Kidney (tissue), 14 donors: Measurements from ENCODE around the gene KIF16B. TPM values are rescaled to one million over a fixed set of nuclear protein-coding genes. Genes with fewer than 3 reads are reported as not detected.

ENCODE experiments used
- DNase-seq, 5 donors: peaks; one replicate each; pipeline ENCODE4 v3.0.0-alpha.2; 2013 to 2020
- FAIRE-seq: peaks from 2 replicates; lab custom pipeline; 2012; peaks lifted over from hg19 to GRCh38; lab: Jason Lieb, UNC
- H3K27ac ChIP-seq, 2 donors: one replicate each; pipeline ENCODE4 v1.7.0; 2013; ENCODE audit warnings: low read depth in 2 of 2, low read length in 2 of 2, inconsistent platforms in 1 of 2
- H3K27me3 ChIP-seq: one replicate; pipeline ENCODE4 v1.7.1; 2013; ENCODE audit warnings: low read length, inconsistent platforms; ENCODE audit not compliant: control insufficient read depth, insufficient read depth
- H3K36me3 ChIP-seq, 3 donors: one replicate each; pipeline versions ENCODE4 v1.7.0 to v1.7.1; 2013; ENCODE audit warnings: low read length in 3 of 3, control low read depth in 1 of 3, inconsistent platforms in 1 of 3; ENCODE audit not compliant: insufficient read depth in 3 of 3, control insufficient read depth in 2 of 3
- H3K4me1 ChIP-seq, 3 donors: one replicate each; pipeline versions ENCODE4 v1.7.0 to v1.7.1; 2013; ENCODE audit warnings: low read length in 3 of 3, inconsistent platforms in 1 of 3, low read depth in 1 of 3; ENCODE audit not compliant: control insufficient read depth in 2 of 3, insufficient read depth in 2 of 3
- H3K4me3 ChIP-seq, 3 donors: one replicate each; pipeline versions ENCODE4 v1.7.0 to v1.8.1; 2013; ENCODE audit warnings: low read length in 3 of 3, control low read depth in 1 of 3, inconsistent platforms in 1 of 3
- H3K9ac ChIP-seq, 3 donors: one replicate each; pipeline versions ENCODE4 v1.7.0 to v1.7.1; 2013; ENCODE audit warnings: low read length in 3 of 3, control low read depth in 1 of 3, inconsistent platforms in 1 of 3
- H3K9me3 ChIP-seq, 3 donors: one replicate each; pipeline versions ENCODE4 v1.7.0 to v1.7.1; 2013; ENCODE audit warnings: low read length in 3 of 3, control low read depth in 1 of 3, inconsistent platforms in 1 of 3; ENCODE audit not compliant: control insufficient read depth in 2 of 3, insufficient read depth in 1 of 3
- intact Hi-C: fragments of 100-400 bp; cut with DNase I; formaldehyde crosslinking; loops from one replicate; pipeline ENCODE4 v1.11.1; 2022
- polyA plus RNA-seq: library from polyadenylated mRNA; stranded (reverse); fragments of 350-450 nt; fragmentation: Illumina TruSeq; extraction: RNeasy Lipid Tissue Mini Kit (QIAGEN cat#74804); gene quantifications from one replicate; pipeline ENCODE4 v1.2.3, GENCODE V29; 2014; ENCODE audit warnings: low read depth, low replicate concordance; ENCODE audit not compliant: insufficient read depth
- total RNA-seq: library from RNA; stranded (reverse); fragmentation: NEBNext Ultra II Directional; extraction: Animal tissue kit (Norgen Biotek cat#: 25700); gene quantifications from one replicate; pipeline ENCODE4 v1.2.1, GENCODE V29; 2021
- TF ChIP-seq, protein P1 (sequence below): IDR thresholded peaks from 3 replicates; pipeline ENCODE4 v1.5.1; 2012; ENCODE audit warnings: mild to moderate bottlenecking, moderate library complexity, borderline replicate concordance; ENCODE audit not compliant: insufficient read depth; ENCODE audit errors: extremely low read depth
- donor health status: control.
- donor health status: control.
- donor health status: control.
- donor health status: control.
- donor health status: control.
- donor health status: DM: yes; HTN: yes; CAD: no.
- donor health status: Normal renal cell carcinoma (clear cell type).

The KIF16B gene
- total and polyA plus RNA-seq, 2 donors from 2014 or later, result 15.0 to 19.7 TPM

- intact Hi-C loops, result no loop called here
Measured at GRCh38 chr20:16236589-16237241, 336.5 kb downstream of the KIF16B start.

GRCh38 chr20:16230402-16230801, 342.8 kb downstream of the KIF16B start:
- Histone ChIP-seq H3K27me3 (no peaks in the 10 kb centered on the region), H3K4me1 (no peaks in the 10 kb centered on the region), H3K9ac (no peak overlapping the region), H3K36me3 (no peaks in the 10 kb centered on the region), H3K4me3 (no peak overlapping the region), H3K9me3 (no peaks in the 10 kb centered on the region), H3K27ac (no peak overlapping the region)
- DNase-seq (no peak), FAIRE-seq (no peak)
- TF ChIP-seq, protein P1, sequence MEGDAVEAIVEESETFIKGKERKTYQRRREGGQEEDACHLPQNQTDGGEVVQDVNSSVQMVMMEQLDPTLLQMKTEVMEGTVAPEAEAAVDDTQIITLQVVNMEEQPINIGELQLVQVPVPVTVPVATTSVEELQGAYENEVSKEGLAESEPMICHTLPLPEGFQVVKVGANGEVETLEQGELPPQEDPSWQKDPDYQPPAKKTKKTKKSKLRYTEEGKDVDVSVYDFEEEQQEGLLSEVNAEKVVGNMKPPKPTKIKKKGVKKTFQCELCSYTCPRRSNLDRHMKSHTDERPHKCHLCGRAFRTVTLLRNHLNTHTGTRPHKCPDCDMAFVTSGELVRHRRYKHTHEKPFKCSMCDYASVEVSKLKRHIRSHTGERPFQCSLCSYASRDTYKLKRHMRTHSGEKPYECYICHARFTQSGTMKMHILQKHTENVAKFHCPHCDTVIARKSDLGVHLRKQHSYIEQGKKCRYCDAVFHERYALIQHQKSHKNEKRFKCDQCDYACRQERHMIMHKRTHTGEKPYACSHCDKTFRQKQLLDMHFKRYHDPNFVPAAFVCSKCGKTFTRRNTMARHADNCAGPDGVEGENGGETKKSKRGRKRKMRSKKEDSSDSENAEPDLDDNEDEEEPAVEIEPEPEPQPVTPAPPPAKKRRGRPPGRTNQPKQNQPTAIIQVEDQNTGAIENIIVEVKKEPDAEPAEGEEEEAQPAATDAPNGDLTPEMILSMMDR, result no peak
- intact Hi-C loops, result no loop called here

More at GRCh38 chr20:16236589-16237241, 336.5 kb downstream of the KIF16B start:
- Histone ChIP-seq H3K36me3 (no peaks in the 10 kb centered on the region), H3K4me1 (no peaks in the 10 kb centered on the region), H3K4me3 (no peak overlapping the region), H3K9me3 (peaks cover 0 to 15% (median 0%) of the 10 kb centered on the region in 3 donors), H3K27me3 (no peaks in the 10 kb centered on the region), H3K27ac (no peak overlapping the region), H3K9ac (no peak overlapping the region)
- FAIRE-seq (no peak), DNase-seq (no peak)
- TF ChIP-seq, protein P1, result no peak

- FAIRE-seq (no peak), DNase-seq (no peak)
- Histone ChIP-seq H3K27me3 (no peaks in the 10 kb centered on the region), H3K4me3 (no peak overlapping the region), H3K36me3 (no peaks in the 10 kb centered on the region), H3K27ac (no peak overlapping the region), H3K9ac (no peak overlapping the region), H3K9me3 (no peaks in the 10 kb centered on the region), H3K4me1 (no peaks in the 10 kb centered on the region)
- intact Hi-C loops, result no loop called here
- TF ChIP-seq, protein P1, result no peak
Measured at GRCh38 chr20:16229813-16230212, 343.4 kb downstream of the KIF16B start.
